HG03521 (cell line): ENCODE measurements around the gene FFAR1.

Experiments
- ATAC-seq: cut with Tn5 transposase; IDR thresholded peaks from one replicate; pipeline ENCODE4 v1.9.1; 2021; ENCODE audit warnings: mild to moderate bottlenecking, moderate library complexity; ENCODE audit not compliant: unreplicated experiment

Gene FFAR1

GRCh38 chr19:35383536-35383935 is 35.8 kb downstream of the FFAR1 start:
- no peak for ATAC-seq

GRCh38 chr19:35388277-35389054 is 40.8 kb downstream of the FFAR1 start:
- ATAC-seq = no peak

- ATAC-seq = no peak
Measured at GRCh38 chr19:35389192-35389861, 41.6 kb downstream of the FFAR1 start.

GRCh38 chr19:35392742-35393715 is 45.3 kb downstream of the FFAR1 start:
- no peak for ATAC-seq

GRCh38 chr19:35395382-35396199 is 47.9 kb downstream of the FFAR1 start:
- ATAC-seq = no peak

GRCh38 chr19:35396240-35396885 is 48.7 kb downstream of the FFAR1 start:
- ATAC-seq = no peak

GRCh38 chr19:35397064-35397463 is 49.4 kb downstream of the FFAR1 start:
- ATAC-seq = no peak
